Measurements from ENCODE around the gene WWOX.

- no peak for TF ChIP-seq EZH2 (IDR thresholded peaks at IDR 0.05; ENCODE audit: borderline replicate concordance, low read length)
- TF ChIP-seq, protein P1, sequence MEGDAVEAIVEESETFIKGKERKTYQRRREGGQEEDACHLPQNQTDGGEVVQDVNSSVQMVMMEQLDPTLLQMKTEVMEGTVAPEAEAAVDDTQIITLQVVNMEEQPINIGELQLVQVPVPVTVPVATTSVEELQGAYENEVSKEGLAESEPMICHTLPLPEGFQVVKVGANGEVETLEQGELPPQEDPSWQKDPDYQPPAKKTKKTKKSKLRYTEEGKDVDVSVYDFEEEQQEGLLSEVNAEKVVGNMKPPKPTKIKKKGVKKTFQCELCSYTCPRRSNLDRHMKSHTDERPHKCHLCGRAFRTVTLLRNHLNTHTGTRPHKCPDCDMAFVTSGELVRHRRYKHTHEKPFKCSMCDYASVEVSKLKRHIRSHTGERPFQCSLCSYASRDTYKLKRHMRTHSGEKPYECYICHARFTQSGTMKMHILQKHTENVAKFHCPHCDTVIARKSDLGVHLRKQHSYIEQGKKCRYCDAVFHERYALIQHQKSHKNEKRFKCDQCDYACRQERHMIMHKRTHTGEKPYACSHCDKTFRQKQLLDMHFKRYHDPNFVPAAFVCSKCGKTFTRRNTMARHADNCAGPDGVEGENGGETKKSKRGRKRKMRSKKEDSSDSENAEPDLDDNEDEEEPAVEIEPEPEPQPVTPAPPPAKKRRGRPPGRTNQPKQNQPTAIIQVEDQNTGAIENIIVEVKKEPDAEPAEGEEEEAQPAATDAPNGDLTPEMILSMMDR (conservative IDR thresholded peaks at IDR 0.05 in 1 of 2, IDR thresholded peaks at IDR 0.05 in 1 of 2; ENCODE audit: extremely low read depth in 1 of 2, insufficient read depth in 1 of 2, low read depth in 1 of 2, low read length in 2 of 2), result no peak
Measured at GRCh38 chr16:79007614-79008013, 908.2 kb downstream of the WWOX start.

Data from mammary epithelial cell (primary cell).